ENCODE data around the gene DRAXIN.

GRCh38 chr1:11769274-11769673, 77.8 kb downstream of the DRAXIN start:
- TF ChIP-seq TAF1 (IDR thresholded peaks at IDR 0.05; ENCODE audit: low read depth) = no peak
- no peak for TF ChIP-seq CREB1 (IDR thresholded peaks at IDR 0.05; ENCODE audit: low read depth)
- no peak for TF ChIP-seq TCF12 (IDR thresholded peaks at IDR 0.05; ENCODE audit: low read depth)

Measured in Ishikawa (cell line).